ENCODE results near the gene TSPAN15.
"Not testable (repeated sequence)": the region's sequence is repeated elsewhere in the genome, so short reads cannot be mapped to it uniquely, and the experiment has no call there.

TSPAN15 gene

GRCh38 chr10:69449841-69450240 is 1.4 kb upstream of the TSPAN15 start:
- no peak for DNase-seq

DNA sequence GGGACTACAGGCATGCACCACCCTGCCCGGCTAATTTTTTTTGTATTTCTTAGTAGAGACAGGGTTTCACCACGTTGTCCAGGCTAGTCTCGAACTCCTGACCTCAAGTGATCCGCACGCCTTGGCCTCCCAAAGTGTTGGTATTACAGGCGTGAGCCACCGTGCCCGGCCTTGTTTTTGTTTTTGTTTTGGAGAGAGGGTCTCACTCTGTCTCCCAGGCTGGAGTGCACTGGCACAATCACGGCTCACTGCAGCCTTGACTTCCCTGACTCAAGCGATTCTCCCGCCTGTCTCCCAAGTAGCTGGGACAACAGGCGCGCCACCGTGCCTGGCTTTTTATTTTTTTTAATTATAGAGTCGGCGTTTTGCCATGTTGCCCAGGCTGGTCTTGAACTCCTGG is 870 bp upstream of the TSPAN15 start:
- not testable (repeated sequence) for DNase-seq

DNA sequence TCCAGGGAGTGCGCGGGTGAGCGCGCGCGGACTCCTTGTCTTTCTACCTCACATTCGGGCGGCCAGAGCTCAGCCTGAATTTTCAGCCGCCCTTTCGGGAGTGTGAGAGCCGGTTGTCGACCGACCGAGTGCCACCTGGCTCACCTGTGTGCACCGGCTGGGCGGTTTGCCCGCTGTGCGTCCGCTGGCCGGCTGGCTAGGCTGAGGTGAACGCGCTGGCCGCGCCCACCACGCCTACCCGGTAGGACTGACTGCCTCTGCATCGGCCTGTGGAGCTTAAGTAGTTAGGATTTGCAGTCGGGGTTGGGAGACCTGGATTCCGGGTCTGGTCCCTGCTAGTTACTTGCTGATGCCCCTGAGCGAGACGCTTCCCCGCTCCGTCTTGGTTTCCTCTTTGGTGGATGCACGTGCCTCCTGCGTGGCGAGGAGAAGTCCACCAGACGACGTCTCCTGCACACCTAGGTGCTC is 553 bp downstream of the TSPAN15 start:
- no peak for DNase-seq

GRCh38 chr10:69452676-69453415 is 1.6 kb downstream of the TSPAN15 start:
- no peak for DNase-seq

- DNase-seq = no peak
Observed at GRCh38 chr10:69453795-69454194, 2.5 kb downstream of the TSPAN15 start.

DNA sequence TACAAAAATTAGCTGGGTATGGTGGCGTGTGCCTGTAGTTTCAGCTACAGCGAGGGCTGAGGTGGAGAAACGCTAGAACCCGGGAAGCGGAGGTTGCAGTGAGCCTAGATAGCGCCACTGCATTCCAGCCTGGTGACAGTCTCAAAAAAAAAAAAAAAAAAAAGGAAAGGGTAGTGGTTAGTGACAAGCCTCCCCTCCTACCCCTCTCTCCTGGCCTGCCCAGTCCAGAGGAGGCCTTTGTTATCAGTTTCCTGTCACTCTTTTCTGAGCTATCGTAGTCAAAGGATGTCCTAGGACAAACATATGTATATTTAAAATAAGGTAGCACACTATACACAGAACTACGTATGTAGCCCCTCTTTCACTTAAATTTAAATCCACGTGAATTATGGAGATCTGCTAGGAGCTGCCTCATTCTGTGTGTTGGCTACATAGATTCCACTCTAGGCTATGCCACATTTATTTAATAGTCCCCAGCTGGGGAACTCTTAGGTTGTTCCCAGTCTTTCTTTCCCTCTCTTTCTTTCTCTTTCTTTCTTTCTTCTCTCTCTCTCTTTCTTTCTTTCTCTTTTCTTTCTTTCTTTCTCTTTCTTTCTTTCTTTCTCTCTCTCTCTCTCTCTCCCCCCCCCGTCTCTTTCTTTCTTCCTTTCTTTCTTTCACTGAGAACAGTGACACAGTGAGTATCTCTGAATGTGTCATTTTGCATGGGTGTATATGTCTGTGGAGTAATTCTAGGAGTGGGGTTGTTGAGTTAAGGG is 3.9 kb downstream of the TSPAN15 start:
- DNase-seq = no peak

- DNase-seq = no peak
Observed at GRCh38 chr10:69456880-69457693, 5.8 kb downstream of the TSPAN15 start.

GRCh38 chr10:69457771-69458237 is 6.5 kb downstream of the TSPAN15 start:
- DNase-seq = no peak

GRCh38 chr10:69458430-69459100 is 7.3 kb downstream of the TSPAN15 start:
- no peak for DNase-seq

GRCh38 chr10:69459101-69459790 is 8.0 kb downstream of the TSPAN15 start:
- DNase-seq = no peak

- DNase-seq = no peak
Observed at GRCh38 chr10:69459893-69460575, 8.8 kb downstream of the TSPAN15 start.

- no peak for DNase-seq
Observed at GRCh38 chr10:69460576-69461242, 9.4 kb downstream of the TSPAN15 start.

DNA sequence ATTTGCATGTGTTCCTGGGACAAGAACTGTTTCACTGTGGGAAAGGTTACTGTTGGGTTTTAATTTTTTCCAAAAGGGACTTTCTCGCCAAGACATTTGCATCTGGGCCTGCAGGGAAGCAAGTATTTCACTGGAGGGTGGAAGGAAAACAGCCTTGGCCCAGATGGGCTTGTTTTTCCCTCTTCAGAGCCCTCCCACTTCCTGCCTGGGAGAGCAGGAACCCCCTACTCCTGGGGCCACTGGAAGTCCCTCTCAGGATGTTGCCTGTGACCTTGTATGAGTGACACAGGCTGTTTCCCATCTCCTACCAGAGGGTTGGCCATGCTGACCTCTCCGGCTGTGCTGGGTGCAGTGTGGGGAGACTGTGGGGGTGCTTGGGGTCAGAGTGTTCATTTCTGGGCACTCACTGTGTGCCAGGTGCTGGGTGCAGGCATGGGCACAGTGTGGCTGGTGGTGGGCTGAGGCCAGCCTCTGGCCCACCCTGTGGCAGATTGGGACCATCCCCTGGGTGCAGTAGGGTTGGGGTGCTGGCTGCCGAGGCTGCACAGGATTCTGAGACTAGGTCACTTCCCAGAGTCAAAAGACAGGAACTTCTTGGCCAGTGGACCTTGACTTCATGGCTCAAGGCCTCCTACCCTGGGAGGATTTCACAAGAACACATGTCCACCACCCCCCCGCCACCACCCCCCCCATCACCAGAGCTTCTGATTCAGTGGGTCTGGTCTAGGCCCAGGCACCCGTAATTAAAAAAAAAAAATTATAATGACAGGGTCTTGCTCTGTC is 10.2 kb downstream of the TSPAN15 start:
- no peak for DNase-seq

GRCh38 chr10:69463886-69464285 is 12.6 kb downstream of the TSPAN15 start:
- no peak for DNase-seq

DNA sequence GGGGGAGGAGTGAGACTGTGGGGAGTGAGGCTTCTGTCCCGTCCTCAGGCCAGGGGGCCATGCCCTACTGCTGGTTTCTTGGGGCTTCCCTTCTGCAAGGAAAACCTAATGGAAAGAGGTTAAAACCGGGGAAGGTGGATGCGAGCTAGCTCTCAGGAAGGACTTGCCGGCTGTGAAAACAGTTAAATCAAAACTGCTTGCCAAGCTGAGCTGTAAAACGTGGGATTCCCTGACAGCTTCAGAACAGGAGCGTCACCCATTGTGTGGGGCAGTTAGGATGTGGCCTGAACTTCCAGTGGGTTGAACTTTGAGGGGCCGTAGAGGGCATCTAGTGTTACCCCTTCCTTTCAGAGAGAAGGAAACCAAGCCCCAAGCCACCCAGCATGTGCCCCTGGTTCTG is 13.1 kb downstream of the TSPAN15 start:
- DNase-seq = no peak

DNA sequence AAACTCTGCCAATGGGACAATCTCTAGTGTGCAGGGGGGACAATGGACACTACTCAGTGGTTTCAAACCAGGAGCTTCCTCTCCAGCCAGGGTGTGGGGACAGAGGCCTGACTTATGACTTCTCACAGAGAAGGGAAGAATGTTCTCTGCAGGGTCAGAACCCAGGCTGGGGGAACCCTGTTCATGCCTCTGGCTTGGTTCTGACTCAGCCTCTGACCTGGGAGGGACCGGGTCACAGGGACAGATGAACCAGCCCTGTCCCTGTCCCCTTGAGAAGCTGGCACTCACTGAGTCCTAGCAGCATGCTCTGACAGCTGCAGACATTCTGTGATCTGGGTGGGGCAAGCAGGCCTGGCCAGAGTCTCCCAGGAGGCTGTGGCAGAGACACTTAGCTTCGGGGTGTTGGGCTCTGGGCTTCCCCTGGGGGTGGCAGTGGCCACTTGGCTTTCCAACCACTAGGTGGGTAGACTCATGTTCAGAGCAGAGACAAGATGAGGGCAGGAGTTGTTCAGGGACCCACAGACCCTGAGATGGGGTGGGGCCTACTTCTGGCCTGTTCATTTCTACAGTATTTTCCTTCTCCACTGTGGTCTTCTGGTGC is 13.6 kb downstream of the TSPAN15 start:
- DNase-seq = no peak

- no peak for DNase-seq
Observed at GRCh38 chr10:69465457-69466157, 14.3 kb downstream of the TSPAN15 start.

- DNase-seq = no peak
Observed at GRCh38 chr10:69466158-69466490, 14.9 kb downstream of the TSPAN15 start.

GRCh38 chr10:69466689-69467088 is 15.4 kb downstream of the TSPAN15 start:
- no peak for DNase-seq

All from activated T-cell treated with anti-CD3 and anti-CD28 coated beads for 4 hours (primary cell).